H1 (cell line): ENCODE measurements around the gene SLC6A2. TPM values are rescaled to one million over a fixed set of nuclear protein-coding genes. Genes with fewer than 3 reads are reported as not detected.

ENCODE experiments used
- CHD1 ChIP-seq: IDR thresholded peaks from 2 replicates; pipeline ENCODE4 v1.6.1; 2012; ENCODE audit warnings: low read depth, low read length, improper control_type of control experiment
- CTCF ChIP-seq, 3 experiments: IDR thresholded peaks; 1 replicate in 2 of 3; 2 replicates in 1 of 3; pipeline versions ENCODE4 v1.5.1 to v1.6.1; 2011; ENCODE audit warnings: low read length in 3 of 3, mild to moderate bottlenecking in 3 of 3, inconsistent platforms in 2 of 3, low read depth in 1 of 3, moderate library complexity in 1 of 3; ENCODE audit not compliant: insufficient read depth in 1 of 3; ENCODE audit errors: control extremely low read depth in 1 of 3
- KDM4A ChIP-seq: IDR thresholded peaks from one replicate; pipeline ENCODE4 v1.7.1; 2012; ENCODE audit warnings: low read depth, mild to moderate bottlenecking, moderate library complexity, low read length, inconsistent platforms; ENCODE audit not compliant: severe bottlenecking
- TAF7 ChIP-seq: optimal IDR thresholded peaks from 2 replicates; pipeline ENCODE3; 2011; ENCODE audit warnings: low read depth, mild to moderate bottlenecking, inconsistent platforms, low read length, moderate library complexity, borderline replicate concordance
- polyA plus RNA-seq, 7 experiments: library from polyadenylated mRNA; depleted of rRNA in 3 of 7; stranded (reverse) in 5 of 7; unstranded in 2 of 7; fragments of >200 nt in 5 of 7; fragments of 200-250 nt in 2 of 7; gene quantifications; 1 replicate in 5 of 7; 2 replicates in 1 of 7; 4 replicates in 1 of 7; pipeline versions ENCODE4 v1.2.1 to v1.2.3, GENCODE V29; 2011 to 2013; ENCODE audit warnings: missing spikeins in 2 of 7, mixed read lengths in 2 of 7
- total RNA-seq: library from RNA; stranded (reverse); fragmentation: NEBNext Ultra II Directional; extraction: Animal tissue kit (Norgen Biotek cat#: 25700); gene quantifications from 2 replicates; pipeline ENCODE4 v1.2.1, GENCODE V29; 2021

Gene SLC6A2
- total and polyA plus RNA-seq, 2 of the 8 experiments (the other 6 are each of a cell fraction or from before 2014, with no cell fraction given), result 0.35 TPM; not detected in 1

- TF ChIP-seq KDM4A (no peak), CHD1 (no peak), CTCF (IDR thresholded peaks at IDR 0.05; ENCODE audit: control extremely low read depth in 1 of 3, insufficient read depth in 1 of 3, low read depth in 1 of 3, low read length in 3 of 3) (peak; percentile 37 to 80 (median 78)), TAF7 (no peak)
Measured at GRCh38 chr16:55711959-55712876, 56.4 kb downstream of the SLC6A2 start (continued).
